Measurements from ENCODE around the gene TMEM154.

The TMEM154 gene, protein sequence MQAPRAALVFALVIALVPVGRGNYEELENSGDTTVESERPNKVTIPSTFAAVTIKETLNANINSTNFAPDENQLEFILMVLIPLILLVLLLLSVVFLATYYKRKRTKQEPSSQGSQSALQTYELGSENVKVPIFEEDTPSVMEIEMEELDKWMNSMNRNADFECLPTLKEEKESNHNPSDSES

GRCh38 chr4:152679414-152680281, at the start of gene TMEM154:
TMEM154 (minus strand) TSS chr4:152679997; CDS start chr4:152679933, 64 bp downstream.
- DNase-seq, result peak; percentile 84

- no peak for DNase-seq
Measured at GRCh38 chr4:152729466-152729865, 49.7 kb upstream of the TMEM154 start.

DNA sequence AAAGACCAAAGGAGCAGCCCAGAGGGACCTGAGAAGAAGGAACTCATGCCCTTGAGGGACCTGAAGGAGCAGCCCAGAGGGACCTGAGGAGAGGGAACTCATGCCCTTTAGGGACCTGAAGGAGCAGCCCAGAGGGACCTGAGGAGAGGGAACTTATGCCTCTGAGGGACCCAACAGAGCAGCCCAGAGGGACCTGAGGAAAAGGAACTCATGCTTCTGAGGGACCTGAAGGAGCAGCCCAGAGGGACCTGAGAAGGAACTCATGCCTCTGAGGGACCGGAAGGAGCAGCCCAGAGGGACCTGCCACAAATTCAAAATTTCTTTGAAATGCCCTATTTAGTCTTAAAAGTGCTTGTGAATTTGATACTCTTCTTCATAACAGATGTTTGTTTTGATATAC, 48.5 kb upstream of the TMEM154 start:
- no peak for DNase-seq

DNA sequence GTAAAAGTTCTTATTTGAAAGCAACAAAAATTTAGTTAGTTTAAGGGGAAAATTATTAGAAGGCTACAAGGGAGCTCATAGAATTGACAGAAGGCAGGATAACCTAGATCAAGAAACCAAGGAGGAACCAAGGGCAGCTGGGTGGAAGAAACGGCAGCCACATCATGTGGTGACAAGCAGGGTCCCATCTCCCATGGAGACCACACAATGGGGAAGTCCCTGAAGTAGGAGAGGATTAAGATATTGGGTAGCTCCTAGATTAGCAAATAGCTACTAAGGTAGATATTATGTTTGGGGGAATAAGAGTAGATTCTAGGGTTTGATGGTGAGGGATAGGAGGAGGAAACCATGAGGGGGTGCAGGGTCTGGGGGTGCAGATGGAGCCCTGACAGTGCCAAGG, 48.0 kb upstream of the TMEM154 start:
- no peak for DNase-seq

- no peak for DNase-seq
Measured at GRCh38 chr4:152724494-152724893, 44.7 kb upstream of the TMEM154 start.

- no peak for DNase-seq
Measured at GRCh38 chr4:152723236-152723635, 43.4 kb upstream of the TMEM154 start.

DNA sequence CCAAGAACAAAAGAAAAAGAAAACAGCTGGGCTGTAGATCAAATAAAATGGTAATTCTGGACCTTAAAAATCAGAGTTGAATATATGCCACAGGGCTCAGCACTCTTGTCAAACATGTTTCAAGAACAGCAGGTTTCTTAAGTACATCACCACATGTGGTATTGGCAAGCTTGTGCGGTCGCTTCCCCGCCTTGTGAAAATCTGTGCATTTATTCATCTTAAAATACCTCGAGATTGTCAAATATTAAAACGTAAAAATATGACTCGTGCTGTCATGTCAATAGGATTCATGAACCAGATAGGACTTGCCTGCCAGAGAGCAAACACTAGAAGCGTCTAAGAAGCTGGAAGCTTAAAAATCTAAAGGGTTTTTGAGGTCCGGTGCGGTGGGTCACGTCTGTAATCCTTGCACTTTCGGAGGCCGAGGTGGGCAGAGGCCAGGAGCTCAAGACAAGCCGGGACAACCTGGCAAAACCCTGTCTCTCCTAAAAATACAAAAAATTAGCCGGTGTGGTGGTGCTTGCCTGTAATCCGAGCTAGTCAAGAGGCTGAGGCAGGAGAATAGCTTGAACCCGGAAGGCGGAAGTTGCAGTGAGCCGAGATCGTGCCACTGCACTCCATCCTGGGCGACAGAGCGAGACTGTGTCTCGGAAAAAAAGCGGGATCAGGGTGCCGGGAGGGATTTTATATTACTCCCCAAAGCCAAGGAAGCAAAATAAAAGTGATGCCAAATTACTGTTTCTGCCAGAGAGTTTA, 40.2 kb upstream of the TMEM154 start:
- no peak for DNase-seq

- DNase-seq, result no peak
Measured at GRCh38 chr4:152719291-152719690, 39.5 kb upstream of the TMEM154 start.

- DNase-seq, result no peak
Measured at GRCh38 chr4:152715076-152715475, 35.3 kb upstream of the TMEM154 start.

GRCh38 chr4:152713951-152714705, 34.3 kb upstream of the TMEM154 start:
- DNase-seq, result no peak

GRCh38 chr4:152709675-152710438, 30.1 kb upstream of the TMEM154 start:
- no peak for DNase-seq

DNA sequence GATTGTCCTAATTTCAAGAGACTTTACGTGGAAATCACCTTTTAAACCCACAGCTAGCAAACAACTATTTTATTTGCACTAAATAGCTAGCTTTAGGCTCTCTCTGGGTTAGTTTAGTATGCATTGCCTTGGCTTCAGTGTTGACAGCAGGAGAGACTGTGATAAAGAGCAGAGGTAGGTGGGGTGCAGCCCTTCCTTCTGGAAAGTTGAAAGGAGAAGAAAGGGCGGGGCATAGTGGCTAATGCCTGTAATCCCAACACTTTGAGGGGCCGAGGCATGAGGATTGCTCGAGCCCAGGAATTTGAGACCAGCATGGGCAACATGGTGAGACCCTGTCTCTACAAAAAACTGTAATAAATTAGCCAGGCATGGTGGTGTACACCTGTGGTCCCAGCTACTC, 29.0 kb upstream of the TMEM154 start:
- no peak for DNase-seq

DNA sequence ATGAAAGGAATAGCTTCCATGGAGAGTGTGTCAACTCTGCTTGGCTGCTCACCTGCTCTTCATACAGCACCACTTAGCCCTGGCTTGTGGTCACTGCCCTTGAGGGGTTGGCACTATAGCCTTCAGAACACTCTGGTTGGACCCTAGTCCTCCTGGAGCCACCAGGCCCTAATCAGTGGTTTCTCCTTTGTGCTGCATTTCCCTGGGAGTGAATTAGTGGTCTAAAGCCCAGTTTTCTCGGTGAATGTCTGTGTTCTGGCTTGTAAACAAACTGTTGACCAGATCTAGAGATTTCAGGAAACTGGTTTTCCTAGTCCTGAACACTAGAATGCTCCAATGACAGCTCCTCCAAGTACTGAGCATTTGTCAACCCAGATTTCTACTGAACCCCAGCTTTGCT, 28.6 kb upstream of the TMEM154 start:
- DNase-seq, result no peak

GRCh38 chr4:152707632-152708031, 27.8 kb upstream of the TMEM154 start:
- DNase-seq, result no peak

GRCh38 chr4:152705903-152706302, 26.1 kb upstream of the TMEM154 start:
- DNase-seq, result no peak

DNA sequence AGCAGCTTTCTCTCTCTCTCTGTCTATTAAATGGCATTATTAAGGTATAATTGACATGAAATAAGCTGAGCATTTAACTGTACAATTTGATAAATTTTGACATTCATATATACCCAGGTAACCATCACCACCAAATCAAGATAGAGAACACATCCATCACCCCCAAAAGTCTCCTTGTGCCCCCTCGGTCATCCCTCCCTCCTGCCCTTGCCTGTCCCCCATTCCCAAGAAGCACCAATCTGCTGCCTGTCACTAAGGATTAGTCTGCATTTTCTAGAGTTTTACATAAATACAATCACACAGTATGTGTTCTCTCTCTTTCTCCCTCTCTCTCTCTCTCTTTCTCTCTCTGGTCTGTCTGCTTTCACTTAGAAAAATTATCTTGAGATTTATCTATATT, 25.0 kb upstream of the TMEM154 start:
- DNase-seq, result no peak

DNA sequence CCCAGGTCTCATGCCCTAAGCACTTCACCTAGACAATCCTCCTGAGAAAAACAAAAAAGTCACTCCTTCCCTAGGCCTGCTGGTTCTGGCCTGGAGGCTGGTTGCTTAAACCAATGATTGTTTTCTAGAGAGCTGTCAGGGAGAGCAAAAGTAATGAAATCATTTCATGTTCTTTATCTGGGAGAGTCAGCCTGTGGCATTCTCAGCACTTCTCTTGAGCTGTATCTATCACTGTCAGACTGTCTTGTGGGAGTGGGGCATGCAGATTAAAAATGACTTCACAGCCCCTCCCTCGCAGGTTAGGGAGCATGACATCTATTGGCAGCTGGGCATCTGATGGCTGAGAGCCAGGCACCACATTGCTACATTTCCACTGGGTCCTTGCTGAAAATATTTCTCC, 20.4 kb upstream of the TMEM154 start:
- DNase-seq, result no peak

- DNase-seq, result no peak
Measured at GRCh38 chr4:152699313-152699712, 19.5 kb upstream of the TMEM154 start.

- no peak for DNase-seq
Measured at GRCh38 chr4:152698089-152698499, 18.3 kb upstream of the TMEM154 start.

DNA sequence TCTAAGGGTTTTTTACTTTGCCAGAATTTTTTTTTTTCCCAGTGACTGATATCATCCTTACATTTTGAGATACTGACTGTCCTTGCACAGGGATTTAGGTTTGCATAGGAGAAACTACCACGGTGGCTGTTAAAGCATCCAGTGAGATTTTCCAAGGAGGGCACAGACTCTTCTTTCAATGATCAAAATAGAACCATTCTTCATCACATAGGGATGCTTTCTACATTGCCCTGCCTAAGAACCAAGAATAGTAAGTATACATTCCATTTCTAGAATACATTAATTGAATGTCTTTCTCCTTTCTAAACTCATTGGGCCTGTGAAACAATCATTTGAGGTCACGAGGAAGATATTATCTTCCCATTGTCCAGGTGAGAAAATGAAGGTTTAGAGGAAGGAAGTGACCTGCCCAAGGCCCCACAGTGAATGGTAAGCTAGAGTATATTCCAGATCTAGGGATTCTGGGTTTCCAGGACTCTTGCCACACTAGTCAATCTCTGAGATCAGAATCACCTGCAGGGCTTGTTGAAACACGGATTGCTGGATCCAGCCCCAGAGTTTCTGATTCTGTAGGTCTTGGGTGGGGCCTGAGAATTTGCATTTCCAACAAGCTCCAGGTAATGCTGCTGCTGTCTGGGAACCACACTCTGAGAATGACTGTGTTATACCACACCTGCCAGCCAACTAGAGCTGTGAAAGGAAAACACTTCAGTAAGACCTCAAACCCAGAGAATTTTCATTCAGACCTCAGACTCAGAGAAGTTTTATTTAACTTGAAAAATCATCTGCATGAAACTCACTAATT, 17.7 kb upstream of the TMEM154 start:
- DNase-seq, result no peak

GRCh38 chr4:152696764-152697261, 17.0 kb upstream of the TMEM154 start:
- no peak for DNase-seq

All from activated CD8-positive, alpha-beta memory T cell treated with anti-CD3 and anti-CD28 coated beads, Interleukin-2, amount 50 U/mL, for 48 hours (primary cell).